GM12878 (cell line): Measurements from ENCODE around the gene RFK. TPM values are rescaled to one million over a fixed set of nuclear protein-coding genes. Genes with fewer than 3 reads are reported as not detected.
A peak's percentile ranks its signal among the peaks of the same experiment; 100 is the strongest.

ENCODE experiments used
- ATAC-seq: fragments of 200-7000 bp; cut with Tn5 transposase; 3 replicates; pipeline ENCODE4 v1.9.1; 2020; ENCODE audit warnings: mild to moderate bottlenecking, moderate library complexity
- BruUV-seq: library from RNA; stranded (reverse); fragments of 400-500 nt; replicated peaks from 2 replicates; lab custom pipeline; 2021; lab: Mats Ljungman, UMichigan
- CTCF ChIA-PET: fragments of 300-600 bp; sonication (Branson Sonifier 250); formaldehyde crosslinking; extraction: SDS; loops from one replicate; lab custom pipeline; 2021; ENCODE audit warnings: inconsistent platforms; lab: Yijun Ruan, JAX
- POLR2A ChIA-PET: fragments of 350-600 bp; formaldehyde crosslinking; extraction: SDS; loops from one replicate; lab custom pipeline; 2021; ENCODE audit warnings: inconsistent platforms; lab: Charles Lee
- RAD21 ChIA-PET: fragments of 300-600 bp; sonication (Branson Sonifier 250); formaldehyde crosslinking; loops from one replicate; lab custom pipeline; 2023; ENCODE audit warnings: antibody characterized with exemption; ENCODE audit not compliant: unreplicated experiment; lab: Charles Lee
- SMC1A ChIA-PET: fragments of 300-600 bp; sonication (Branson Sonifier 250); formaldehyde crosslinking; loops from one replicate; lab custom pipeline; 2023; ENCODE audit not compliant: unreplicated experiment, uncharacterized antibody; lab: Charles Lee
- DNase-seq: peaks from one replicate; pipeline ENCODE4 v3.0.0-alpha.2; 2011; ENCODE audit warnings: low read depth, low spot score
- FAIRE-seq: peaks from 3 replicates; lab custom pipeline; 2011; peaks lifted over from hg19 to GRCh38; lab: Jason Lieb, UNC
- H2AFZ ChIP-seq: 2 replicates; pipeline ENCODE4 v1.6.0; 2011; ENCODE audit warnings: low read depth, low read length, control low read depth; ENCODE audit not compliant: control insufficient read depth
- H3K27ac ChIP-seq: 2 replicates; pipeline ENCODE4 v1.5.1; 2011; ENCODE audit warnings: control low read depth; ENCODE audit not compliant: control insufficient read depth, insufficient read depth
- H3K27me3 ChIP-seq, 2 experiments: replicated peaks in 1 of 2; 2 replicates each; pipeline versions ENCODE4 v1.6.0 to v1.6.1; 2011; ENCODE audit warnings: low read length in 1 of 2; ENCODE audit not compliant: control insufficient read depth in 2 of 2, insufficient read depth in 2 of 2
- H3K36me3 ChIP-seq, 2 experiments: 2 replicates each; pipeline ENCODE4 v1.5.1; 2011; ENCODE audit warnings: low read length in 1 of 2; ENCODE audit not compliant: control insufficient read depth in 2 of 2, insufficient read depth in 2 of 2
- H3K4me1 ChIP-seq: 2 replicates; pipeline ENCODE4 v1.6.1; 2011; ENCODE audit warnings: mild to moderate bottlenecking, low read length, moderate library complexity, mixed read lengths; ENCODE audit not compliant: control insufficient read depth, insufficient read depth
- H3K4me2 ChIP-seq: 2 replicates; pipeline ENCODE4 v1.6.0; 2011; ENCODE audit warnings: control low read depth; ENCODE audit not compliant: control insufficient read depth, insufficient read depth
- H3K4me3 ChIP-seq: fragments of 200-600 bp; sonication (generic); 2 replicates; pipeline ENCODE4 v1.5.1; 2016
- H3K79me2 ChIP-seq: 2 replicates; pipeline ENCODE4 v1.6.0; 2011; ENCODE audit warnings: low read length; ENCODE audit not compliant: control insufficient read depth, insufficient read depth
- H3K9ac ChIP-seq: 2 replicates; pipeline ENCODE4 v1.8.0; 2011; ENCODE audit warnings: low read length, control low read depth, mixed read lengths; ENCODE audit not compliant: control insufficient read depth, insufficient read depth
- H3K9me3 ChIP-seq: replicated peaks from 3 replicates; pipeline ENCODE4 v1.5.1; 2011; ENCODE audit warnings: mild to moderate bottlenecking, low read length; ENCODE audit not compliant: control insufficient read depth, insufficient read depth
- H4K20me1 ChIP-seq: 2 replicates; pipeline ENCODE4 v1.6.0; 2011; ENCODE audit not compliant: control insufficient read depth, insufficient read depth
- BACH1 ChIP-seq: fragments of 450-650 bp; IDR thresholded peaks from 2 replicates; pipeline ENCODE4 v1.6.1; 2017; ENCODE audit warnings: mild to moderate bottlenecking, borderline replicate concordance
- MYC ChIP-seq: IDR thresholded peaks from 2 replicates; pipeline ENCODE4 v1.6.1; 2011; ENCODE audit warnings: mild to moderate bottlenecking, low read length, moderate library complexity, inconsistent platforms; ENCODE audit not compliant: insufficient read depth, insufficient replicate concordance, insufficient read length, severe bottlenecking
- NFIC ChIP-seq: IDR thresholded peaks from 2 replicates; pipeline ENCODE4 v1.6.1; 2012; ENCODE audit warnings: low read depth, mild to moderate bottlenecking, inconsistent platforms, low read length, moderate library complexity
- NFXL1 ChIP-seq: fragments of 450-650 bp; IDR thresholded peaks from 2 replicates; pipeline ENCODE4 v1.6.1; 2017; ENCODE audit warnings: antibody characterized with exemption, mild to moderate bottlenecking, borderline replicate concordance
- NFYB ChIP-seq: IDR thresholded peaks from 2 replicates; pipeline ENCODE4 v1.6.1; 2011; ENCODE audit warnings: low read depth, mild to moderate bottlenecking, low read length, improper control_type of control experiment, moderate library complexity; ENCODE audit not compliant: insufficient read depth
- NR2F1 ChIP-seq: fragments of 450-650 bp; conservative IDR thresholded peaks from 2 replicates; pipeline ENCODE4 v1.6.1; 2017; ENCODE audit warnings: mild to moderate bottlenecking
- PAX5 ChIP-seq: IDR thresholded peaks from 2 replicates; pipeline ENCODE4 v1.6.1; 2011; ENCODE audit warnings: low read depth, low read length, borderline replicate concordance
- POLR2AphosphoS2 ChIP-seq: IDR thresholded peaks from 2 replicates; pipeline ENCODE4 v1.6.1; 2011; ENCODE audit warnings: low read depth, mild to moderate bottlenecking, low read length, improper control_type of control experiment, moderate library complexity
- POLR2AphosphoS5 ChIP-seq: IDR thresholded peaks from 2 replicates; pipeline ENCODE4 v1.6.1; 2011; ENCODE audit warnings: mild to moderate bottlenecking, low read length, inconsistent platforms
- RAD51 ChIP-seq: fragments of 450-650 bp; IDR thresholded peaks from 2 replicates; pipeline ENCODE4 v1.6.1; 2016; ENCODE audit warnings: moderate library complexity, mild to moderate bottlenecking, inconsistent platforms
- RUNX3 ChIP-seq: IDR thresholded peaks from 2 replicates; pipeline ENCODE4 v1.6.1; 2012; ENCODE audit warnings: low read length, inconsistent platforms
- SMAD5 ChIP-seq: IDR thresholded peaks from 2 replicates; pipeline ENCODE4 v1.6.1; 2016; ENCODE audit warnings: antibody characterized with exemption, low read depth
- SP1 ChIP-seq: IDR thresholded peaks from one replicate; pipeline ENCODE4 v1.6.1; 2011; ENCODE audit warnings: low read depth, low read length
- SREBF1 ChIP-seq: IDR thresholded peaks from 2 replicates; pipeline ENCODE4 v1.6.1; 2012; ENCODE audit warnings: mild to moderate bottlenecking, low read length
- ZNF274 ChIP-seq: IDR thresholded peaks from one replicate; pipeline ENCODE4 v1.8.0; 2011; ENCODE audit not compliant: insufficient read length, insufficient read depth
- ZNF384 ChIP-seq: IDR thresholded peaks from 2 replicates; pipeline ENCODE4 v1.6.1; 2012; ENCODE audit warnings: low read depth, mild to moderate bottlenecking, low read length, improper control_type of control experiment, borderline replicate concordance
- WGBS: methylation state at CpG from one replicate; pipeline ENCODE4 v1.1.6; 2016; ENCODE audit warnings: low lambda C conversion rate; ENCODE audit not compliant: insufficient replicate concordance, insufficient coverage; ENCODE audit errors: missing lambda C conversion rate; 5-methylcytosine and 5-hydroxymethylcytosine counted together
- in situ Hi-C: fragments of 300-500 bp; cut with MboI; formaldehyde crosslinking; loops from 9 replicates; pipeline ENCODE4 v1.14.3; 2018; ENCODE audit warnings: mixed read lengths
- intact Hi-C: fragments of 100-400 bp; cut with micrococcal nuclease; formaldehyde crosslinking; loops from one replicate; pipeline ENCODE4 v1.14.2; 2022; ENCODE audit not compliant: unreplicated experiment
- polyA plus RNA-seq, 11 experiments: library from polyadenylated mRNA; depleted of rRNA in 4 of 11; unstranded in 6 of 11; stranded (reverse) in 5 of 11; fragments of >200 nt; fragmentation: Nextera tagmentation in 4 of 11; fragmentation: Illumina TruSeq in 1 of 11; extraction: Ambion mirVana in 4 of 11; extraction: Trizol in 1 of 11; gene quantifications; 1 replicate in 1 of 11; 2 replicates in 10 of 11; pipeline versions ENCODE4 v1.2.1 to v1.2.3, GENCODE V29; 2011 to 2016; ENCODE audit warnings: inconsistent platforms in 2 of 11, missing spikeins in 2 of 11, low read depth in 1 of 11
- total RNA-seq, 4 experiments: library from RNA; depleted of rRNA in 3 of 4; stranded (reverse); fragments of >200 nt in 3 of 4; fragmentation: Illumina TruSeq in 1 of 4; extraction: Trizol in 1 of 4; gene quantifications; 2 replicates each; pipeline versions ENCODE4 v1.2.1 to v1.2.3, GENCODE V29; 2013 to 2021
- TF ChIP-seq, protein P1 (sequence below): IDR thresholded peaks from 2 replicates; pipeline ENCODE4 v1.6.1; 2012; ENCODE audit warnings: low read depth, low read length, improper control_type of control experiment
- TF ChIP-seq, protein P2 (sequence below): IDR thresholded peaks from 2 replicates; pipeline ENCODE4 v1.6.1; 2012; ENCODE audit warnings: low read length, inconsistent platforms

RFK gene
- total and polyA plus RNA-seq, 10 of the 15 experiments (the other 5 are each of a cell fraction or from before 2014, with no cell fraction given) = 4.4 to 18.6 (median 11.6) TPM

- Histone ChIP-seq H3K27ac (no peak overlapping the region), H3K9me3 (no peaks in the 10 kb centered on the region), H3K9ac (no peak overlapping the region), H3K79me2 (no peaks in the 10 kb centered on the region), H3K4me1 (peaks cover 10% of the 10 kb centered on the region), H3K4me3 (no peak overlapping the region), H3K27me3 (no peaks in the 10 kb centered on the region), H2AFZ (no peak overlapping the region), H4K20me1 (no peaks in the 10 kb centered on the region), H3K36me3 (no peaks in the 10 kb centered on the region), H3K4me2 (no peak overlapping the region)
- BruUV-seq = no TSS peak
- intact Hi-C loops = no loop called here
- peak; percentile 67; the same call in 1 of the 2 replicates for TF ChIP-seq NR2F1
- 0 out of 2 replicates have a peak, but pooled peaks have one; percentile 33 for TF ChIP-seq PAX5
- TF ChIP-seq RUNX3 = peak; percentile 25; the same call in 1 of the 2 replicates
- TF ChIP-seq NFXL1 = no peak
- DNase-seq (peak; percentile 9), FAIRE-seq (peak; percentile 23), ATAC-seq (peak; percentile 63)
- RAD21 ChIA-PET = no interaction called here
- in situ Hi-C loops = no loop called here
- SMC1A ChIA-PET = interaction anchor here (0.7 to 1.6 kb wide), 4 partner anchors 8 to 617 kb away, joined by 3 to 7 read pairs (median 4); partner anchors contain the start of gene RFK
- WGBS = 29% methylated on average over 4 of the region's 4 CpGs
- POLR2A ChIA-PET = no interaction called here
- CTCF ChIA-PET = interaction anchor here (0.6 to 1.8 kb wide), 4 partner anchors 9 to 1872 kb away, joined by 3 to 5 read pairs (median 3); no protein-coding TSS in a partner anchor
These were observed 24.6 kb downstream of the RFK start for GRCh38 chr9:76369583-76369982.

DNA sequence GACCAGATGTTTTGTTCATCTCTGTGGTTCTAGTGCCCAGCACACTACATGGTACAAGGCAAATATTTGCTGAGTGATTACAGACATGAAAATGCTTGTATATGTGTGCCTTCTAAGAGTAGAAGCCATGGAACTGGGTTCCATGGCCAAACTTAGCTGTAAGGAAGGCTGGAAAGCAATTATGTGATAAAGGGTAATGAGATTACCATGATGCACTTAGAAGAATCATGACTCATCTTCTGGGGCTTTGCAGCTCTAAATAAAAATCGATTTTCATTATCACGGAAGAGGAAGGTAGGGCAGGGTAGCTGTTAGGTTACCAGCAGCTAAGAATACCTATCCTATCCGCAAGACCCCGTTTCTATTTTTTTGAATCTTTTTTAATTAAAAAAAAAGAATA, 28.0 kb downstream of the RFK start:
- H3K79me2 ChIP-seq = no peaks in the 10 kb centered on the region
- no peak overlapping the region for H3K4me3 ChIP-seq
- intact Hi-C loops (no loop called here), in situ Hi-C loops (no loop called here)
- no peaks in the 10 kb centered on the region for H3K9me3 ChIP-seq
- DNase-seq (no peak), FAIRE-seq (no peak), ATAC-seq (no peak)
- SMC1A ChIA-PET = no interaction called here
- no peak overlapping the region for H3K4me2 ChIP-seq
- no peaks in the 10 kb centered on the region; a peak in 1 of 4 replicates for H3K27me3 ChIP-seq
- peaks cover 4% of the 10 kb centered on the region for H3K4me1 ChIP-seq
- CTCF ChIA-PET = no interaction called here
- POLR2A ChIA-PET = interaction anchor here (0.6 kb wide), 1 partner anchor 360 kb away, joined by 3 read pairs; no protein-coding TSS in a partner anchor
- H3K27ac ChIP-seq = no peak overlapping the region
- no peaks in the 10 kb centered on the region for H4K20me1 ChIP-seq
- no peak overlapping the region for H2AFZ ChIP-seq
- RAD21 ChIA-PET = no interaction called here
- no peaks in the 10 kb centered on the region for H3K36me3 ChIP-seq
- BruUV-seq = no TSS peak
- H3K9ac ChIP-seq = no peak overlapping the region
- 55% methylated on average over 4 of the region's 4 CpGs for WGBS
- no peak for TF ChIP-seq NFIC
- TF ChIP-seq MYC = no peak
- no peak for TF ChIP-seq POLR2AphosphoS5
- no peak for TF ChIP-seq SREBF1
- TF ChIP-seq POLR2AphosphoS2 = no peak
- TF ChIP-seq SP1 = no peak
- TF ChIP-seq, protein P1, sequence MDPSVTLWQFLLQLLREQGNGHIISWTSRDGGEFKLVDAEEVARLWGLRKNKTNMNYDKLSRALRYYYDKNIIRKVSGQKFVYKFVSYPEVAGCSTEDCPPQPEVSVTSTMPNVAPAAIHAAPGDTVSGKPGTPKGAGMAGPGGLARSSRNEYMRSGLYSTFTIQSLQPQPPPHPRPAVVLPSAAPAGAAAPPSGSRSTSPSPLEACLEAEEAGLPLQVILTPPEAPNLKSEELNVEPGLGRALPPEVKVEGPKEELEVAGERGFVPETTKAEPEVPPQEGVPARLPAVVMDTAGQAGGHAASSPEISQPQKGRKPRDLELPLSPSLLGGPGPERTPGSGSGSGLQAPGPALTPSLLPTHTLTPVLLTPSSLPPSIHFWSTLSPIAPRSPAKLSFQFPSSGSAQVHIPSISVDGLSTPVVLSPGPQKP = no peak
- TF ChIP-seq, protein P2, sequence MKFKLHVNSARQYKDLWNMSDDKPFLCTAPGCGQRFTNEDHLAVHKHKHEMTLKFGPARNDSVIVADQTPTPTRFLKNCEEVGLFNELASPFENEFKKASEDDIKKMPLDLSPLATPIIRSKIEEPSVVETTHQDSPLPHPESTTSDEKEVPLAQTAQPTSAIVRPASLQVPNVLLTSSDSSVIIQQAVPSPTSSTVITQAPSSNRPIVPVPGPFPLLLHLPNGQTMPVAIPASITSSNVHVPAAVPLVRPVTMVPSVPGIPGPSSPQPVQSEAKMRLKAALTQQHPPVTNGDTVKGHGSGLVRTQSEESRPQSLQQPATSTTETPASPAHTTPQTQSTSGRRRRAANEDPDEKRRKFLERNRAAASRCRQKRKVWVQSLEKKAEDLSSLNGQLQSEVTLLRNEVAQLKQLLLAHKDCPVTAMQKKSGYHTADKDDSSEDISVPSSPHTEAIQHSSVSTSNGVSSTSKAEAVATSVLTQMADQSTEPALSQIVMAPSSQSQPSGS = no peak
- TF ChIP-seq ZNF384 = no peak
- TF ChIP-seq NFYB = no peak
- TF ChIP-seq BACH1 = no peak
- TF ChIP-seq ZNF274 = no peak
- TF ChIP-seq RAD51 = no peak
- no peak for TF ChIP-seq SMAD5
